Fibroblast of the conjunctiva (primary cell): ENCODE data around the gene SYT9.

Experiments used
- DNase-seq: peaks from one replicate; pipeline ENCODE4 v3.0.0-alpha.2; 2010; ENCODE audit warnings: low read depth

The SYT9 gene

DNA sequence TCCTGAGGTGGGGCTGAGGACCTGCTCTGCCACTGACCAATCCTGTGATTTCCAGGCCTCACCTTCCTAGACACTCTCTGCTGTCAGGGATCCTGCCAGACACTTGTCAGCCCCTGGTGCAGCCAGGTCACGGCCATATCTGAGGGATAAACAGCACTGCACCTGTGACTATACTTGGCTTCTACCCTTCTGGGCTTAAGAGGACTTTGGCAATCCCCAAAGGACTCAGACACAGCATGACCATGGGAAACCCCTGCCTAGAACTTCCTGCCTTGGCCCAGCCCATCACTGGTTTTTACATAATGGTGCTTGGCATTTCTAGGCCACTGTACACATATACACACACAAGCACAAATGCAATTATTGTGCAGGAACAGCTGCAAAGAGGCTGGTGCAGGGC is 222.0 kb downstream of the SYT9 start:
- no peak for DNase-seq

- DNase-seq: peak; percentile 23
Observed at GRCh38 chr11:7480113-7480512, 228.4 kb downstream of the SYT9 start.

DNA sequence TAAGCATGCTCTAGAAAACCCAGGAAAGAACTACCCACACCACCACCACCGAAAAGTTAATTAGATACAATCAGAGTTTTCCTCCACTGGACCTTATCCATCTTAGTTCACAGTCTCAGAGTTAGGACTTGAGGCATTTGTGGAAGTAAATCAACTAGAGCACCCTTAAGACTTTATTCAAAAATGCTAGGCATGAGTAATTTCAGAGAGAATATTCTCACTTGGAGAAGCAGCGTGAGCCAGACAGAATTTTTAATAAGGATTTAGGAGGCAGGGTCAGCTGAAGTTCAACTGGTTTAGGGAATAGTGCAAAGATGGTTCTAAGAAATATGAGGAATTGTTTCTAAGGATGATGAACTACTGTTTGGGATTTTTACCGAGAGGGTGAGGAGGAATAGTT is 232.4 kb downstream of the SYT9 start:
- no peak for DNase-seq

DNA sequence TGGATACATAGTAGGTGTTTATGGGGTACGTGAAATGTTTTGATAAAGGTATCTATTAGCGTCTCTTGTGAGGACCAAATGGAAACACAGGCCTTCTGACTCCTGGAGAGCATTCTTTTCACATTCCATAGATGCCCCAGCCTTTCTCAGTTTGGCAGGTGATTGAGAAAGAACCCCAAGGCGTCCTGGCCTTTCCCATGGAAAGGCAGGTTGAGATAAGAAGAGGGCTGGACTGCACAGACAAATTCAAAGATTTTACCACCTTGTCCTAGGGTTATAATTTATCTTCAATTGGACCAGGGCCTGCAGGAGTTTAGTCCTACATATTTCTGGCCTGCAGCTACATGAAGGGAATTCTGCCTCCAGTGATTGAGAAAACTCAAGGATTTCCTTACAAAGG is 232.9 kb downstream of the SYT9 start:
- no peak for DNase-seq

GRCh38 chr11:7485186-7486097 is 233.7 kb downstream of the SYT9 start, which contains the start of gene OLFML1:
Gene OLFML1 (plus strand): TSS chr11:7485506. CDS start chr11:7485876, 370 bp downstream.
- peak; percentile 55 for DNase-seq

DNA sequence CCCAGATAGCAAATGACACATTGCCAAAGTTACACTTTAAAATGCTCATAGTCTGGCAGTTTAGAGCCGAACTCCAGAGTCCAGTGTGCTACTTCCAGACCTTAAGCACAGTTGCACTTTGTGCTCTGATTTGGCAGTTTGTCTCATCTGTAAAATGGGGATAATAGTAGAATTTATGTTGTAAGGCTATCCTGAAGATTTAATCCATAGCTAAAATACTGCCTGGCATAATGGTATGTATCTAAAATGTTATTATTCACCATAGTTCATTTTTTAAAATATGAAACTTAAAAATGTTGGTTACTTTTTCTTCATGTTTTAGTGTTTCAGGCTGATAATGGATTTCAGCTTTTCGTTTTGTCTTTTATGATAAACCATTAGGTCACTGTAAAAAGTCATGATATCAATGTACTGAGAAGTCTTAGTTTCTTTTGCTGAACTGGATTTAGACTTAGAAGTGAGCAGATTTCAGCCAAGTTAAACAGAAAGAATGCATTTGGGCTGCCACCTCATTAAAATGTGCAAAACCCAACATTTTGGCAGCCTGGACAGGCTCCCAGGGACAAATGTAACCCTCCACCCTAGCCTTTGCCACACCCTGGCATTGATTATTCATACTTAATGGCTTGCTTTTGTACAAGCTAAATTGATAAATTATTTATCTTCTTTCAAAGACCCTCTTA is 234.5 kb downstream of the SYT9 start:
- DNase-seq: no peak

GRCh38 chr11:7486781-7487140 is 235.1 kb downstream of the SYT9 start:
- DNase-seq: peak; percentile 32

- no peak for DNase-seq
Observed at GRCh38 chr11:7487360-7487759, 235.7 kb downstream of the SYT9 start.

DNA sequence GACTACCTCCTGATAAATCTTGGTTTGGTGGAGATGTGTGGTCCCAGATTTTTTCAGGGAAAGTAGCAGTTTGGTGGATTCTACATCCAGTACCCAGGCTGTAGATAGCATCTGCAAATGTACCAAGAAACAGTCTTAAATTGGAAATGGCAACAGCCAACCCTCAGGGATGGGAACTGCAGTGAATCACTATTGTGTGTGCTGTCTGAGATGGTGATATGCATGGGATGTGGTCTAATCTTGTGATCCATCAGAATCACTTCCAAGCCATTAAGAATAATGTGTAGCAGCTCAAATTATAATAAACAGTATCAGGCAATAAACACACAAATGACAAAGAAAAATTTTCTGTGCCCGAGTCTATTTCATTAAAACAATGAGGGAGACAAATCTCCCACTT is 237.0 kb downstream of the SYT9 start:
- no peak for DNase-seq

GRCh38 chr11:7489376-7489775 is 237.7 kb downstream of the SYT9 start:
- no peak for DNase-seq

DNA sequence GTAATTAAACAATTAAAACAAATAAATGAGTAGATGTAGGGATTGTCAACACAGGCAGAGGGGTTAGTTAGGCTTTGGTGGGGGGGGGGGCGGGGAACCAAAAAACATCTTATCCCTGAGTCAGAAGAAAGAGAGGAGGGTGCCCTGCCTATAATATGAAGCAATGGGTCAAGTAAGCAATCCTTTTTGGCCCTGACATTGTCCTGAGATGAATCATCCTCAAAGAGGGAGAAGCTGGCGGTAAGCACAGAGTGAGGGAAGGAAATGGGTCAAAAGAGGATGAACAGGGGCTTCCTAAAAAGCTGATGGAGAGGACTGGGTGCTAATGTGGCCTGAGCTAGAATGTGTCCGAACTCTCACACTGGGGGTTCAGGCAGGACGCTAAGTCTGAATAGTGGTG is 238.3 kb downstream of the SYT9 start:
- DNase-seq: peak; percentile 65

DNA sequence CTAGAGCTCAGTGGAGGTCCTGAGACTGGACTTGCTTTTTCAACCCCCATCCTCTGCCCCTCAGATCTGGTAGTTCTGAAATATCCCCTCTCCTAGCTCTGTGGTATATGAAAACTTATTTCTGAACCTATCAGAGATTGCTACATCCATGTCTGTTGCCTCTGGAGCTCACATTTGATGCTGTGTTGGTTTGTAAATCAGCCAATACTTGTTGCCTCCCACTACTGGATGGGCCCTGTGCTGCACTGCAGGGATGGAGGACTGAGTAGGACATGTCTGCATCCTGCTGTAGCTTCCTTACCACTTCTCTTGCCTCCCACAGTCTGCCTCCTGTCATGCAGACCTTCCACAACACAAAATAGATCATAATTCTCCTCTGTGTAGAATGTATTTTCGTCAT is 238.8 kb downstream of the SYT9 start:
- no peak for DNase-seq

DNA sequence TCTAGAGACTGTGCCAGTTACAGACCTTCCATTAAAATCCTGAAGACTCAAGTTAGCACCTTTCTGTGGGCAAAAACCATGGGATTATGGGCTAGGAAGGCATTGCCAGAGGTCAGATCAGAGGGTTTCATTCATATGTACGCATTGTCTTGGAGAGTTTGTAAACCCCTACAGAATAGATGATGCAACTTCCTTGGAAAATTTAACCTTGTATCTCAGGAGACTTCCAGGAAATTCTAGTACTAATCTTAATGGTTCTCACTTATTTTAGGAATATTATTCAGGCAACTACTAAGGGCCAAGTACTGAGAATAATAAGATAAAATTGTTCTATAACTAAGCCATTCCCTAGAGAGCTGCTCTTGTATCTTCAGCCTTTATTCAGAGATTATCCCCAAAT is 240.5 kb downstream of the SYT9 start:
- no peak for DNase-seq

GRCh38 chr11:7493670-7494069 is 242.0 kb downstream of the SYT9 start:
- no peak for DNase-seq

DNA sequence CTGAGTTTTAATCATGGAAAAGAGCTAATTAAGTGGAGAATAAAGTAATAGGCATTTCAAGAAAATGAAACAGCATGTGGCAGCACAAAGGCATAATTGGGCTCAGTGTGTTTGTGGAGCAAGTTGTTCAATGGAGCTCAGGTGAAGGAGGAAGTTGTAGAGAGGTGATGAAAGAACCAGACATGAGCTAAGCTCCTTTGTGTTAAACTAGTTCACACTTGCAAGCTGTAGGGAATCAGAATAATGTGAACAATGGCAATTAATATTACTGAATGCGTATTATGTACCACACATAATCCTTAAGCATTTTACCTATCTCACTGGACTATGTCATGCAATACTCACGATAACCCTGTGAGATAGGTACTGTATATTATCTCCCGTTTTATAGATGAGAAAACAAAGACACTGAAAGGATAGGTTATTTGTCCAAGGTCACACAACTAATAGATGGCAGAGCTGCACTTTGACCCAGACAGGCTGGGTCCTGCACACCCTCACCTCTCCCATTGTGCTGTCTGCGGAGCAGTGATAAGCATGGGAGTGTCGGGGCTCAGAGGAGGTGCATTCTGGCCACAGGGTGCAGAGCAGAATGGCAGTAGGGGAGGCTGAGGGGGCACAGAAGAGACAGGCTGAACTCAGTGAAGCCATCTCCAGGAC is 242.5 kb downstream of the SYT9 start:
- no peak for DNase-seq

DNA sequence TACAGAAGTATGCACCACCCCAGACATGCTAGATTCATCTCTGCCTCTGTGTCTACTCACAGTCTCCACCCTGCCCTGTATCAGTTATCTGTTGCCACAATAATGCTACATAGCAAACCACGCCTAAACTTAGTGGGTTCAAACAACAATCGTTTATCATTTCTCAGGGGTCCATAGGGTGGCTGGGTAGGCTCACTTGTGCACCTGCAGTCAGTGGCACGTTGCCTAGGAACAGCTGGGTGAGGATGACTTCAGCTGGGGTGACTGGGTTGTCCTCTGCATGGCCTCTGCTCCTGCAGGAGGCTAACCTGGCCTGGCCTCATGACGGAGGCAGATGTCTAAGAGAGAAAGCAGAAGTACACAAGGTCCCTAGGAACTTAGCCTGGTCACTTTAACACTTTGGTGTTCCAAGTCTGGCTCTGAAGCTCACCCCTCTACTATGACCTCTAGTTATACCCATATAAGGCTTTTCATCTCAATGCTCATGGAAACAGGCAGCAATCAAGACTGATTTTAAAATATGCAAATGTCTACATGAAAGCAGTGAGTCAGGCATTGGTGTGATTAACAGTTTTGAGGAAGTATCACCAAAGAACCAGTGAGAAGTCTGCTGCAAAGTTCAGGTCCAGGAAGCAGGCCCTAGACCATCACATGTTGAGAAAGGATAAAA is 244.3 kb downstream of the SYT9 start:
- DNase-seq: no peak

DNA sequence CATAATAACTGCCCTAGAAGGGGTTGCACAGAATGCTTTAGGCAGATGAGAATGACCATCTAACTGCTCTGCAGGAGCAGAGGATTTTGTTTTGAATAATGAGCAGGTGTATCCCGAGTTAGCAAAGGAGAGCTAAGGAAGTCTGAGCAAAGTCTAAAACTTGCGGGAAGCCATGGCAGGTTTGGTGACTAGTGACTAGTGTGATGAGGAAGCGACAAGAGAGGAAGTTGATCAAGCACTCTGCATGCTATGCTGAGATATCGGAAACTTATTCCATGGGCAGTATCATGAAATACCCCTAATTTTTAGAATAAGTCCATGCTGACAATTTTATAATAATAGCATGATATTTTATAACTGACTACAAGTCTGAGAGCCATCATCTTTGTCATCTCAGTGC is 246.5 kb downstream of the SYT9 start:
- DNase-seq: no peak

DNA sequence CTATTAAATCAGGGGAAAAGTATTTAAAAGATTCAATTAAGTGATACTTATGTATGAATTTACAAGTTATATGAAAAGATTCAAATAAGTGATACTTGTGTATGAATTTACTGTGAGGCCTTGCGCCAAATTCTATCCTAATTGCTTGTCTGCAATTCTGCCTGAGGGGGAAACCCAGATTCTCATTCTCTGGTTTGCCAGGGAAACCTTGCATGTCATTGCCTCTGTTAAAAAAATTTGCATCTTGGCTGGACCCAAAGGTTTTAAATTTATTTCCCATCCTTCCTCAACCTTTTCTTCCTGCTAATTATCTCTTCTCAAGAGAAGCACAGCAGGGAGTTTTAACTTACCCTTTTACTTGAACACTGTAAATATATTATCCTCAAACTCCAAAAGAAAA is 247.4 kb downstream of the SYT9 start:
- no peak for DNase-seq

GRCh38 chr11:7500251-7500650 is 248.5 kb downstream of the SYT9 start:
- no peak for DNase-seq

- DNase-seq: no peak
Observed at GRCh38 chr11:7501251-7501650, 249.5 kb downstream of the SYT9 start.

DNA sequence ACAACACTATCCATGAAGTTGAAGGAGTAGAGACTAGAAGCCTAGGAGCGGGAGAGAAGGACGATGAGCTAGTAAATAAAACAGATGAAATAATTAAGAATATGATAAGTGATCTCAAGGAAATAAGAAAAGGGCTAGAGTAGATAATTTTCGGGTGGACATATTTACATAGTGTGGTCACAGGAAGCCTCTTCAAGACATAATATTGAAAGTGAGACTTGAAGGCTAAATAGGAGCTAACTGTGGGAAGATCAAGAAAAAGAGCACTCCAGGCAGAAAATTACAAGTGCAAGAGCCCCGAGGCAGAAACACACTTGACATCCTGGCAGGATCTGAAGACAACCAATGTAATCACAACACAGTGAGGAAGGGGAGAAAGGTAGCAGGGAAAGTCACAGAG is 250.2 kb downstream of the SYT9 start:
- DNase-seq: no peak

- DNase-seq: no peak
Observed at GRCh38 chr11:7506243-7506642, 254.5 kb downstream of the SYT9 start.
